ELF-1 (cell line): ENCODE results near the gene RNF41.

Experiments used
- DNase-seq: peaks from one replicate; pipeline ENCODE4 v3.0.0-alpha.2; 2016; ENCODE audit warnings: low read depth, low spot score

Gene RNF41

GRCh38 chr12:56153678-56154065 is 68.0 kb downstream of the RNF41 start:
- DNase-seq, result no peak

- no peak for DNase-seq
Observed at GRCh38 chr12:56152756-56153677, 68.7 kb downstream of the RNF41 start.
